B cell (primary cell): ENCODE results near the gene SEMA3A. TPM values are rescaled to one million over a fixed set of nuclear protein-coding genes. Genes with fewer than 3 reads are reported as not detected.

Experiments
- ATAC-seq: fragments of 200-7000 bp; cut with Tn5 transposase; one replicate; pipeline ENCODE4 v1.10.0; 2021; ENCODE audit warnings: low read depth, mild to moderate bottlenecking, moderate number of reproducible peaks, moderate library complexity
- CTCF ChIA-PET: fragments of 350-600 bp; sonication (Branson Sonifier 250); formaldehyde crosslinking; loops from one replicate; lab custom pipeline; 2021; ENCODE audit warnings: antibody characterized with exemption, inconsistent platforms; lab: Charles Lee
- POLR2A ChIA-PET: fragments of 350-600 bp; sonication (Branson Sonifier 250); formaldehyde crosslinking; loops from one replicate; lab custom pipeline; 2021; ENCODE audit warnings: antibody characterized with exemption; lab: Charles Lee
- DNase-seq: peaks from one replicate; pipeline ENCODE4 v3.0.0; 2013
- H2AFZ ChIP-seq: 2 replicates; pipeline ENCODE4 v1.6.1; 2012; ENCODE audit warnings: mild to moderate bottlenecking, low read depth, low read length; ENCODE audit not compliant: insufficient read depth, poor library complexity, severe bottlenecking
- H3K27ac ChIP-seq, 2 donors: 1 replicate in 1 of 2; 2 replicates in 1 of 2; pipeline ENCODE4 v1.5.1; 2012 to 2013; ENCODE audit warnings: low read length in 2 of 2, mild to moderate bottlenecking in 2 of 2, moderate library complexity in 1 of 2
- H3K27me3 ChIP-seq, 4 experiments: fragments of 200-600 bp in 1 of 4; sonication (generic) in 1 of 4; replicated peaks in 1 of 4; 1 replicate in 2 of 4; 2 replicates in 2 of 4; pipeline versions ENCODE4 v1.6.1 to v1.7.0; 2013 to 2016; ENCODE audit warnings: low read length in 3 of 4, mild to moderate bottlenecking in 2 of 4, mixed read lengths in 1 of 4, moderate library complexity in 1 of 4; ENCODE audit not compliant: insufficient read depth in 4 of 4, control insufficient read depth in 3 of 4; ENCODE audit errors: control extremely low read depth in 1 of 4
- H3K36me3 ChIP-seq, 2 experiments: replicated peaks in 1 of 2; 1 replicate in 1 of 2; 2 replicates in 1 of 2; pipeline versions ENCODE4 v1.6.1 to v1.7.1; 2013; ENCODE audit warnings: low read length in 1 of 2; ENCODE audit not compliant: insufficient read depth in 2 of 2, control insufficient read depth in 1 of 2; ENCODE audit errors: control extremely low read depth in 1 of 2, extremely low read depth in 1 of 2
- H3K4me1 ChIP-seq, 2 donors: fragments of 200-600 bp in 1 of 2; sonication (generic) in 1 of 2; 1 replicate in 1 of 2; 2 replicates in 1 of 2; pipeline versions ENCODE4 v1.5.1 to v1.6.1; 2013 to 2017; ENCODE audit warnings: low read length in 2 of 2; ENCODE audit not compliant: control insufficient read depth in 2 of 2, insufficient read depth in 2 of 2
- H3K4me2 ChIP-seq: replicated peaks from 2 replicates; pipeline ENCODE3; 2012; ENCODE audit warnings: mild to moderate bottlenecking, low read depth, low read length; ENCODE audit not compliant: poor library complexity, severe bottlenecking
- H3K4me3 ChIP-seq, 5 experiments: fragments of 200-600 bp in 1 of 5; sonication (generic) in 1 of 5; 1 replicate in 3 of 5; 2 replicates in 2 of 5; pipeline versions ENCODE4 v1.5.1 to v1.7.0; 2011 to 2016; ENCODE audit warnings: low read length in 4 of 5, mild to moderate bottlenecking in 4 of 5, low read depth in 2 of 5, control low read depth in 1 of 5, moderate library complexity in 1 of 5; ENCODE audit not compliant: insufficient read depth in 1 of 5; ENCODE audit errors: control extremely low read depth in 1 of 5, extremely low read depth in 1 of 5
- H3K79me2 ChIP-seq: fragments of 200-600 bp; sonication (generic); one replicate; pipeline ENCODE4 v1.6.0; 2016; ENCODE audit warnings: low read length; ENCODE audit not compliant: control insufficient read depth, insufficient read depth
- H3K9ac ChIP-seq: fragments of 200-600 bp; sonication (generic); 2 replicates; pipeline ENCODE4 v1.6.1; 2017; ENCODE audit warnings: mild to moderate bottlenecking, low read length, moderate library complexity
- H3K9me3 ChIP-seq, 3 donors: one replicate each; pipeline versions ENCODE4 v1.6.1 to v1.7.1; 2013; ENCODE audit warnings: low read length in 2 of 3; ENCODE audit not compliant: control insufficient read depth in 2 of 3, insufficient read depth in 1 of 3; ENCODE audit errors: control extremely low read depth in 1 of 3
- H4K20me1 ChIP-seq: 2 replicates; pipeline ENCODE4 v1.6.0; 2012; ENCODE audit warnings: mild to moderate bottlenecking, low read length; ENCODE audit not compliant: insufficient read depth, control insufficient read depth, poor library complexity, severe bottlenecking
- H3K27ac Mint-ChIP-seq: one replicate; pipeline ENCODE4 v1.8.0; 2021; ENCODE audit warnings: mixed read lengths
- H3K27me3 Mint-ChIP-seq: one replicate; pipeline ENCODE4 v1.8.0; 2021; ENCODE audit warnings: mixed read lengths
- H3K4me1 Mint-ChIP-seq: one replicate; pipeline ENCODE4 v1.8.0; 2021; ENCODE audit warnings: mixed read lengths
- H3K4me3 Mint-ChIP-seq: one replicate; pipeline ENCODE4 v1.8.0; 2021; ENCODE audit warnings: mixed read lengths
- H3K9me3 Mint-ChIP-seq: one replicate; pipeline ENCODE4 v1.8.0; 2022; ENCODE audit warnings: mixed read lengths; ENCODE audit not compliant: insufficient read depth
- EZH2 ChIP-seq: IDR thresholded peaks from 2 replicates; pipeline ENCODE4 v1.6.1; 2012; ENCODE audit warnings: borderline replicate concordance, low read depth, mild to moderate bottlenecking, moderate library complexity, low read length; ENCODE audit not compliant: insufficient read depth, poor library complexity, severe bottlenecking
- WGBS: methylation state at CpG from one replicate; pipeline ENCODE4 v1.1.5; 2013; ENCODE audit warnings: missing lambda C conversion rate; ENCODE audit not compliant: insufficient coverage; 5-methylcytosine and 5-hydroxymethylcytosine counted together
- intact Hi-C: fragments of 100-400 bp; cut with micrococcal nuclease; formaldehyde crosslinking; loops from one replicate; pipeline ENCODE4 v1.10.0; 2022
- polyA plus RNA-seq: library from polyadenylated mRNA; depleted of rRNA; stranded (reverse); fragments of >200 nt; gene quantifications from 2 replicates; pipeline ENCODE4 v1.2.3, GENCODE V29; 2012
- total RNA-seq, 2 donors: library from RNA; stranded (reverse); fragments of 120-200 nt in 1 of 2; gene quantifications; 1 replicate in 1 of 2; 2 replicates in 1 of 2; pipeline versions ENCODE4 v1.2.3 to v1.2.4, GENCODE V29; 2013 to 2022
- TF ChIP-seq, protein P1 (sequence below): fragments of 200-600 bp; IDR thresholded peaks from one replicate; pipeline ENCODE4 v1.8.0; 2022; ENCODE audit warnings: antibody characterized with exemption, mild to moderate bottlenecking

SEMA3A gene
- total and polyA plus RNA-seq, 2 donors (not counting 1 experiment from before 2014, with no cell fraction given): not detected

- Histone ChIP-seq H3K79me2 (no peaks in the 10 kb centered on the region), H3K27me3 (no peaks in the 10 kb centered on the region), H3K36me3 (no peaks in the 10 kb centered on the region), H3K27ac (no peak overlapping the region), H3K4me3 (no peak overlapping the region), H2AFZ (no peak overlapping the region), H3K4me1 (no peaks in the 10 kb centered on the region), H3K4me2 (no peak overlapping the region), H3K9me3 (no peaks in the 10 kb centered on the region), H3K9ac (no peak overlapping the region), H4K20me1 (no peaks in the 10 kb centered on the region)
- H3K27me3 Mint-ChIP-seq: no peaks in the 10 kb centered on the region
- 97% methylated on average over 2 of the region's 3 CpGs for WGBS
- DNase-seq (no peak), ATAC-seq (no peak)
- H3K27ac Mint-ChIP-seq: no peak overlapping the region
- TF ChIP-seq, protein P1, sequence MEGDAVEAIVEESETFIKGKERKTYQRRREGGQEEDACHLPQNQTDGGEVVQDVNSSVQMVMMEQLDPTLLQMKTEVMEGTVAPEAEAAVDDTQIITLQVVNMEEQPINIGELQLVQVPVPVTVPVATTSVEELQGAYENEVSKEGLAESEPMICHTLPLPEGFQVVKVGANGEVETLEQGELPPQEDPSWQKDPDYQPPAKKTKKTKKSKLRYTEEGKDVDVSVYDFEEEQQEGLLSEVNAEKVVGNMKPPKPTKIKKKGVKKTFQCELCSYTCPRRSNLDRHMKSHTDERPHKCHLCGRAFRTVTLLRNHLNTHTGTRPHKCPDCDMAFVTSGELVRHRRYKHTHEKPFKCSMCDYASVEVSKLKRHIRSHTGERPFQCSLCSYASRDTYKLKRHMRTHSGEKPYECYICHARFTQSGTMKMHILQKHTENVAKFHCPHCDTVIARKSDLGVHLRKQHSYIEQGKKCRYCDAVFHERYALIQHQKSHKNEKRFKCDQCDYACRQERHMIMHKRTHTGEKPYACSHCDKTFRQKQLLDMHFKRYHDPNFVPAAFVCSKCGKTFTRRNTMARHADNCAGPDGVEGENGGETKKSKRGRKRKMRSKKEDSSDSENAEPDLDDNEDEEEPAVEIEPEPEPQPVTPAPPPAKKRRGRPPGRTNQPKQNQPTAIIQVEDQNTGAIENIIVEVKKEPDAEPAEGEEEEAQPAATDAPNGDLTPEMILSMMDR: no peak
- TF ChIP-seq EZH2: no peak
- no peaks in the 10 kb centered on the region for H3K9me3 Mint-ChIP-seq
- H3K4me3 Mint-ChIP-seq: no peak overlapping the region
- no peaks in the 10 kb centered on the region for H3K4me1 Mint-ChIP-seq
- ChIA-PET POLR2A (no interaction called here), CTCF (no interaction called here)
- intact Hi-C loops: no loop called here
Measured at GRCh38 chr7:84210301-84210700, 15.7 kb upstream of the SEMA3A start.

GRCh38 chr7:84209006-84209405 lies 14.4 kb upstream of the SEMA3A start:
- H3K9me3 ChIP-seq: no peaks in the 10 kb centered on the region
- Mint-ChIP-seq H3K4me1 (no peaks in the 10 kb centered on the region), H3K4me3 (no peak overlapping the region), H3K27ac (no peak overlapping the region), H3K9me3 (no peaks in the 10 kb centered on the region), H3K27me3 (no peaks in the 10 kb centered on the region)
- POLR2A ChIA-PET: no interaction called here
- no peak overlapping the region for H3K4me2 ChIP-seq
- no peak overlapping the region for H3K27ac ChIP-seq
- no peaks in the 10 kb centered on the region for H3K4me1 ChIP-seq
- H3K4me3 ChIP-seq: no peak overlapping the region
- no peak overlapping the region for H3K9ac ChIP-seq
- H2AFZ ChIP-seq: no peak overlapping the region
- TF ChIP-seq, protein P1: no peak
- no peak for TF ChIP-seq EZH2
- no peaks in the 10 kb centered on the region for H3K36me3 ChIP-seq
- DNase-seq (no peak), ATAC-seq (no peak)
- H3K79me2 ChIP-seq: no peaks in the 10 kb centered on the region
- no CpG with 5 or more reads among the region's 1 CpG for WGBS
- H4K20me1 ChIP-seq: no peaks in the 10 kb centered on the region
- CTCF ChIA-PET: no interaction called here
- no peaks in the 10 kb centered on the region for H3K27me3 ChIP-seq
- intact Hi-C loops: no loop called here
